ENCODE measurements around the gene RPL38.

RPL38 gene

DNA sequence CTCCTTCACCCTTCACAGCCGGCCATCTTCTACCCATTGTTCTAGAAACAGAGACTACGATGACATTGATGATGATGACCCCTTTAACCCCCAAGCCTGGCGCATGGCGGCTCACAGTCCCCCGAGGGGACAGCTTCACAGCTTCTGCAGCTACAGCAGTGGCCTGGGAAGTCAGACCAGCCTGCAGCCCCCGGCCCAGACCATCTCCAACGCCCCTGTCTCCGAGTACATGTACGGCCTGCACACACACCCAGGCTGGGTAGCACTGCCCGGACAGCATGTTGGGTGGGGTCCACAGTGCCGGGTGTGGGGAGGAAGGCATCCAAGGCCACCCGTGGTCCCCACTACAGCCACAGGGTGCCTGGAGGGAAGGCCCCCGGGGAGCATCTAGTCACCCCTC is 49.6 kb downstream of the RPL38 start:
- Histone ChIP-seq H3K4me1 (ENCODE audit: insufficient read depth, low read length) (no peaks in the 10 kb centered on the region), H3K4me3 (ENCODE audit: low read length) (no peak overlapping the region), H3K27ac (ENCODE audit: low read depth, low read length) (no peak overlapping the region), H3K27me3 (ENCODE audit: insufficient read depth, low read length) (no peaks in the 10 kb centered on the region), H3K9me3 (ENCODE audit: insufficient read depth, low read depth, low read length) (no peaks in the 10 kb centered on the region), H3K36me3 (ENCODE audit: insufficient read depth, low read length) (no peaks in the 10 kb centered on the region), H3K9ac (ENCODE audit: low read depth, low read length) (no peak overlapping the region)
- WGBS: 91% methylated on average over 13 of the region's 13 CpGs

GRCh38 chr17:74257311-74257710 is 53.8 kb downstream of the RPL38 start:
- H3K36me3 ChIP-seq (ENCODE audit: insufficient read depth, low read length): no peaks in the 10 kb centered on the region
- no peak overlapping the region for H3K27ac ChIP-seq (ENCODE audit: low read depth, low read length)
- H3K4me1 ChIP-seq (ENCODE audit: insufficient read depth, low read length): peaks cover 15% of the 10 kb centered on the region
- no peak overlapping the region for H3K9ac ChIP-seq (ENCODE audit: low read depth, low read length)
- H3K27me3 ChIP-seq (ENCODE audit: insufficient read depth, low read length): no peaks in the 10 kb centered on the region
- WGBS: 90% methylated on average over 10 of the region's 10 CpGs
- no peaks in the 10 kb centered on the region for H3K9me3 ChIP-seq (ENCODE audit: insufficient read depth, low read depth, low read length)
- no peak overlapping the region for H3K4me3 ChIP-seq (ENCODE audit: low read length)

DNA sequence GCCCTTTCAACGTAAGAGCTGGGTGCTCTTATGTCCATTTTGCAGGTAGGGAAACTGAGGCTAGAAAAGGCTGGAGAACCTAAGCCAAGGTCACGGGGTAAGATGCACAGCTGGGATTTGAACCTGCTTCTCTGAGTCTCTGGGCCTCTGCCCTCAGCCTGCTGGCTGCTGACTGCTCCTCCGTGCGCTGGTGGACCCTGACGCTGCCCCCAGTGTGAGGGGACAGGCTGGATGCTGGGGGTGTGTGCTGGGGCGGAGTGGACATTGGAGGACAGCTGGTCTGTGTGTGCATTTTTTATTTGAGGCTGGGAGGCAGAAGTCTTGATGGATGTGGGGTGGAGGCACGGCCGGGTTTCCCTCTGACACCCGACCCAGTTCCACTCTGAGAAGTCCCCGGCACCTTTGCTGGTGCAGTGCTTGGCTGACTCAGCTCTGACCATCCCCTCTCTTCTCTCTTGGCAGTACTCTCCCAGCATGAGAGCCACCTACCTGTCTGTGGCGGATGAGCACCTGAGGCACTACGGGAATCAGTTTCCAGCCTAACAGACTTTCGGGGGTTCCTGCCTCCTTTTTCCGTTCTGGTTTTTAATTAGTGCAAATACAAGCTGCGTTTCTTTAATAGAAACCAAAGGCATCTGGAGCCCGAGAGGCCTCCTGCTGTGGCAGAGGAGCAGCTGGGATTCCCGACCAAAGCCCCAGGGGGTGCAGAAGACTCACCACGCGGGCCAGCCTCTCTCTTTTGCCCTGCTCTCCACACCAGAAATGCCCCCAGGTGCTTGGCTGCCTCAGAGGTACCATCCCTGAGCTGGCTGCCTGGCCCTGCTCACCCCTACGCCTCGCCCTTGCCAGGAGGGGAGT is 56.4 kb downstream of the RPL38 start:
- Histone ChIP-seq H3K4me1 (ENCODE audit: insufficient read depth, low read length) (peaks cover 15% of the 10 kb centered on the region), H3K36me3 (ENCODE audit: insufficient read depth, low read length) (no peaks in the 10 kb centered on the region), H3K27me3 (ENCODE audit: insufficient read depth, low read length) (no peaks in the 10 kb centered on the region), H3K9me3 (ENCODE audit: insufficient read depth, low read depth, low read length) (no peaks in the 10 kb centered on the region), H3K27ac (ENCODE audit: low read depth, low read length) (no peak overlapping the region), H3K9ac (ENCODE audit: low read depth, low read length) (no peak overlapping the region), H3K4me3 (ENCODE audit: low read length) (no peak overlapping the region)
- WGBS: 42% methylated on average over 21 of the region's 21 CpGs

Data from HUES64 (cell line).